COLO668 (cell line): ENCODE data around the gene FNTB.
A peak's percentile ranks its signal among the peaks of the same experiment; 100 is the strongest.

ENCODE experiments used
- DNase-seq: peaks from one replicate; lab custom pipeline; 2025; ENCODE audit not compliant: unreplicated experiment; lab: John Stamatoyannopoulos, UW

Gene FNTB

GRCh38 chr14:64953310-64953654 lies 33.4 kb upstream of the FNTB start:
- DNase-seq: no peak

- DNase-seq: no peak
Measured at GRCh38 chr14:64953661-64954060, 33.0 kb upstream of the FNTB start.

DNA sequence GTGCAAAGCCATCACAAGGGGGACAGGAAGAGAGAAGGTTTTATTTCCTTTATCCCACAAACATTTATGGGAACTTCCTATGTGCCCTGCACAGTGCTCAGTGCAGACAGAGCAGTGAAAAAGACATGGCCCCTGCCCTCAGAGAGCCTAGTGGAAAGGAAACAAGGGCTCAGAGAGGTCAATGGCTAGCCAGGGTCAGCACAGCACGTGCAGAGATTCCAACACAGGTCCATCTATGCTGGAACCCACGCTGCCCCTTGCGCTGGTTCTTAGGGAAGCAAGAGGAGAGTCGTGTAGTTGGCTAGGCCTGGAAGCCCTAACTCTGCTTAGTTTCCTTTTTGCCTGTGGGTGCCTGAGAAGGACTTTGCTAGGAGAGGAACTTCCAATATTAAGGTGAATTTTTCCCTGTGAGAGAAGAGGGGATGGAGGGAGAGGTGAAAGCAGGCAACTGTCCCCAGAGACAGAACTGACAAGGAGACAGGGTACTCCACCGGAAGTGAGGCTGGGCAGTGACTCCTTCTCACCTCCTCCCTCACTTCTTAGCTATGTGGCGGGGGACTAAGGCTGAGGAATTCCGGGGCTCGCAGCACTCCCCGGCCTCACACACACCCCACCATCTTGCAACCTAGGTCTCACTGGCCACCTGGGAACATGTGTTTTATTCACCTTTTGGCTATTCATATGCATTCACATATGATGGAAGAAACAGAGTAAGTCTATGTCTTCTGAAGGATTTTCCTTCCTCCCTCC lies 32.0 kb upstream of the FNTB start:
- DNase-seq: no peak

- peak; percentile 34 for DNase-seq
Measured at GRCh38 chr14:64955297-64955696, 31.4 kb upstream of the FNTB start.

- DNase-seq: no peak
Measured at GRCh38 chr14:64956697-64957406, 29.8 kb upstream of the FNTB start.

GRCh38 chr14:64958201-64958600 lies 28.5 kb upstream of the FNTB start:
- DNase-seq: no peak

DNA sequence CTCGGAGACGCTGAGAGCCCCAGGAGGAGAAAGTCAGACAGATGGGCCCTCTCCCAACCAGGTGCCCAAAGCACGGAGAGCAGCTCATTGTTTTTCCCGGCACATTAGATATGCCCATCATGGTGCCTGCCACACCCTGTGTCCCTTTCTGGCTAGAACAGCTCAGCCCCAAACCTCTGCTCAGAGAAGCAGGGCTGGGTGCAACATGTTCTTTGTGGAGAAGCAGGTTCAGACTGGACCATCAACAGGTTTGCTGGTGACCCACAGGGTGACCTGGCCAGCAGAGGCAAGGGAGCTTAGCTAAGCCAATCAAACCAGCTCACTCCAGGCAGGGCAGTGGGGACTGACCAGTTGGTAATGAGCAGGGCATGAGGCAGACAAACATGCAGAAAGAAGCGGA lies 28.0 kb upstream of the FNTB start:
- DNase-seq: no peak

DNA sequence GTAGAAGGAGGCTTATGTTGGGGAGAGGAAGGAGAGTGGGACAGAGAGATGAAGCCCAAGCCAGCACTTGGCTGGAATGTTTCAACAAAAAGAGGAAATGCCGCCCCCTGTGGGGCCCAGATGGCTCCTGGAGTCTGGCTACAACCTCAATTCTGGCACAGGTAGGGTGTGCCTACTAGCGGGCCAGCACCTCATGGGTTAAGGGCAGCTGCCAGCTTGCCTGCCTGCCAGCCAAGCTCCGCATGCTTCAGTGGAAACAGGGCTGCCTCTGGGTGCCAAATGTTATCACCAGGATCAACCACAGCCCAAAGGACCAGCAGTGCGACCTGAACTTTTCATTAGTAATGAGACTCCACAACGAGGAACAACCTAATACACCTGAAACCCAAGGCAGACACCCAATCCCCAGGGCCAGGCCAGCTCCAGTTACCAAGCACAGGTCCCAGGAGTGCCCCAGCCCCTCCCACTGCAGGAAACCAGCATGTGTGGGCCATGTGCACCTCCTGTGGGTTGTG lies 25.9 kb upstream of the FNTB start:
- peak; percentile 58 for DNase-seq

GRCh38 chr14:64963611-64964010 lies 23.1 kb upstream of the FNTB start:
- DNase-seq: no peak

GRCh38 chr14:64965356-64966000 lies 21.2 kb upstream of the FNTB start:
- DNase-seq: no peak

- no peak for DNase-seq
Measured at GRCh38 chr14:64966976-64967375, 19.7 kb upstream of the FNTB start.

DNA sequence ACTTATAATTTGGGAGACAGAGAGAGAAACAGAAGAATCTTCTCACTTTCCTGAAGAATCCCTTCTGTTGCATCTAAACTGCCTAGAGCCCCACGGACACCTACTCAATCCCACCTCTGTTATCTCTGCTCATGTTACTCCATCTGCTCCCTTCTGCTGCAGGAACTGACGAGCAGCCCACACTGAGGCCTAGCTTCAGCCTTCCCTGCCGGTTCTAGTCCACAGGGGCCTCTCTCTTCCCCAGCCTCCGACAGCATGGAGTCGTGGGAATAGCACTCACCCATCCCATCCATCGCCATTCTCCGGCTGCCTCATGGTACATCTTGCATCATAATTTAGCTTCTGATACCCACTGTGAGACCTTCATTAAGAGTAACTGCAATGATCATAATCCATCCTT lies 18.5 kb upstream of the FNTB start:
- DNase-seq: no peak

DNA sequence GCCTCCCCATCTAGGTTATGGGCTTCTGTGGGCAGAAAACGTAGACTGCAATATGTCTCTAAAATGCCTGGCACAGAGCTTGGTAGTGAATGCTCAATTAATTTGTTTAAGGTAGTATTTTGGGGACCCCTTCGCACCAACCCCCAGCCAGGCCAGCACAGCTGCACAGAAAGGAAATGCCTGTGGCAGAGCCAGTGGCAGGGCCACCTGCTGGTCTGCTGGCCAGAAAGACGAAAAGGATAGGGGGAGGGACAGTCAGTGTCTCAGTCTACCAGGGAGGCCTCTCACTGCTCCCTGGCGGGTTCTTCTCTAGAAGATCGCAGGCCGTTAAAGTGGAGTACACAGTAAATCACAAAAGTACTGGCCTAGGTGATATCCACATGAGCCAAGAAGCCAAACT lies 18.0 kb upstream of the FNTB start:
- peak; percentile 21 for DNase-seq

DNA sequence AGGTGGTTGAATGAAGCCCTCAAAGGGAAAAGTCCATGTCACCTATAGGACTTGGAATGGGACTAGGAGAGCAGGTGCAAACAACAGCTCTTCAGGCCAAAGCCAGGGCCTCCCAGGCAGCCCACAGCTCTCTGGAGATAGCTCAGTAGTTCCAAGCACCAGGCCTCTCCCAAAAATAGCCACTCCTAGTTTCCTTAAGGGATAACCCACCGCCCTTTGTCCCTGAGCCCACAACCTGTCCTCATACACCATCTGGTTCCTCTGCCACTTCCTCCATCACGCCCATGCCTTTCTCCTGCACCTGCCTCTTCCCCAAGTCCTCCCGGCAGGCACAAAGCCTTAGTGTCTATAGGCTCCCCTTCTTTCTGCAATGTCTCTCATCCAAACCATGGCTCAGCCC lies 16.7 kb upstream of the FNTB start:
- DNase-seq: peak; percentile 38

DNA sequence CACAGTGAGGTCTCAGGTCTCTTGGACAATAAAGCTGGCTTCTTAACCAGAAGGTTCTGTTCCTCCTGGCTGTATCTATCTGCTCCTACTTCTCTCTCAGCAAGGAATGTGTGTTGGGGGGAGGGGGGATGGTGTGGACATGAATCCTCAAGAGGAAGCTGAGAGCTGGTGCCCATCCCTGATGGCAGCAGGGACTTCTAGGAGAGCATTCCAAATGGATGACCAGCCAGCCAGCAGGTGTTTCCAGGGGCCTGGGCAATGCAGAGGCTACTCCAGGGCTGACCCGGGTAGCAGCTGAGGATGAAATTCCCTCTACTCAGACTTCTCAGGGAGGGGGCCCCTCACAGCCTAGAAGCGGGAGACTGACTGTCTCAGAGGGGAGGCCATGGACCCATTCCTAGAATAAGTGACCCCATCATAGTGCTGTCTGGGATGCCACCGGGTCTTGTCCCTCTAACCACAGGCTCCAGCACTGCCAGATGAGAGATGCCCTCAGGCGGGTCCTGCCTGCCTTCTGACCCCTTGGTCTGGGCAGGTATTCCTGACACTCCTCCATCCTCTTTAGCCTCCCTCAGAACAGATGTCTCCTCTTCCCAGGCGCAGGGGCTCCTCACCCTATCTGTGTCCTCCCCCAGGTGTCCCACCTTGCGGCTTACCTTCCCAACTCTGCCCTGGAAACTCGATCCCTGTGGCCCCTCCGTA lies 15.8 kb upstream of the FNTB start:
- DNase-seq: peak; percentile 47

DNA sequence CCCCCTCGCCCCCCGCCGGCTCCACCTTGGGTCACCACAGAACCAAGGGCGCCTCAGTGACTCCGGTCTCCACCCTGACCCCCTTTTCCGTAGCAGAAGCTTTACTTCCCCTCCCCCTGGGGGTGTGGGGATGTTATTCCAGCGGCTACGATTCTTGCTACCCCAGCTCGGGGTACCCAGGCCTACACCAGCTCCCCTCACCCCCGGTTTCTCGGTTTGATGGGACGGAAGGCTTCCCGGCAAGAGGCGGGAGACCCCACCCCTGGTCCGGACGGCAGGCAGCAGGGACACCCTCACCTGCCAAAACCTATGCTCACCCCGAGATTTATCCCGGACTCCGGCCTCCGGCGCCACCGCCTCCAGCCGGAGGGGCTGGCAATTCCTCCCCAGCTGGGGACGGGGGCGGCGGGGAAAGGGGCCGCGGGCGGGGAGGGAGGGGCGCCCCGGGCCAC lies 15.2 kb upstream of the FNTB start:
- DNase-seq: no peak

DNA sequence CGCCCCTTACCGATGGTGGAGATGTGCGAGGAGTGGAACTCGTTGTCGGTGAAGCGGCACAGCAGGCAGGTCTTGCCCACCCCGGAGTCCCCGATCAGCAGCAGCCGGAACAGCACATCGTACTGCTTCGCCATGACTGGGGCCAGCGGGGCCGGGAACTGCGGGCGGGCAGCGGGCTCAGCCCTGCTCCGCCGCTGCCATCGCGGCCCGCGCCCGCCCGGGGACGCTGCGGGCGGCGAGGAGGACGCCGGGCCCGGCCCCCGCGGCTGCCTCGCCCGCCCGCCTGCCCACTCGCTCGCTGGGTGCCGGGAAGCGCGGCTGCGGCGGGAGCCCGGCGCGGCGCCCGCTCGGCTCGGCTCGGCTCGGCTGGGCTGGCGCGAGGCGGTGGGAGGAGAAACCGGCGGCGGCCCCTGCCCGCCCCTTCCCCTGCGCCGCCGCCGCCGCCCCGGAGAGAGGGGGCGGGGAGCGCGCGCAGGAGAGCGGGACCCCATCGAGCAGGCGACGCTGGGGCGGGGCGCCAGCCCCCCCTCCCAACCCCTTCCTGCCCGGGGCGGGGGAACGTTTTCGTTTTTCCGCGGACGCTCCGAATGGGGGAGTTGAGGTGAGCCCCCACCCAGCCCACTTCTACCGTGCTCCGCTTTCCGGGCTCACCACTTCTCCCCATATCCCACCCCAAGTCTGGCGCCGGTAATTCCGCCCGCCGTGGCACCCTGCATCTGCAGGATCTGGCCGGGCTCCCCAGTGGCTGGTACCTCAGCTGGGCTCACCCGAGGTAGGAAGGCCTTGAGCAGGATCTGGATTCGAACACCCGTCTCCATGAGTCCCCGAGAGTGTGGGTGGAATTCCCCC lies 14.5 kb upstream of the FNTB start, which contains the start of gene RAB15:
RAB15 (minus strand) TSS at position 394 of the 849 bp plus-strand sequence; CDS start at position 134, 260 bp downstream.
- DNase-seq: peak; percentile 76

- no peak for DNase-seq
Measured at GRCh38 chr14:64973026-64973442, 13.7 kb upstream of the FNTB start.

DNA sequence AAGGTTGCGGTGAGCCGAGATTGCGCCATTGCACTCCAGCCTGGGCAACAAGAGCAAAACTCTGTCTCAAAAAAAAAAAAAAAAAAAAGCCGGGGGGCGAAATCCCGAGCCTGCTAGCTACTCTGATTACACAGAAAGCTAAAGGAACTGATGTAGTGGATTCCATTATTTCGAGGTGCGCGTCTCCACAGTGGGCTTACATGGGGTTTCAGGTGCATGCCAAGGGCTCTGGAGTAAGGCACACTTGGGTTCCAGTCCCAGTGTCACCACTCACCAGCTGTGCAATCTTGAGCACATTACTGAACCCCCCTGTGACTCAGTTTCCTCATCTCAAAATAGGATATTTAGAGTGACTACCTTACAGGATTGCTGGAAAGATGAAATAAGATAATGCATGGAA lies 12.9 kb upstream of the FNTB start:
- no peak for DNase-seq

DNA sequence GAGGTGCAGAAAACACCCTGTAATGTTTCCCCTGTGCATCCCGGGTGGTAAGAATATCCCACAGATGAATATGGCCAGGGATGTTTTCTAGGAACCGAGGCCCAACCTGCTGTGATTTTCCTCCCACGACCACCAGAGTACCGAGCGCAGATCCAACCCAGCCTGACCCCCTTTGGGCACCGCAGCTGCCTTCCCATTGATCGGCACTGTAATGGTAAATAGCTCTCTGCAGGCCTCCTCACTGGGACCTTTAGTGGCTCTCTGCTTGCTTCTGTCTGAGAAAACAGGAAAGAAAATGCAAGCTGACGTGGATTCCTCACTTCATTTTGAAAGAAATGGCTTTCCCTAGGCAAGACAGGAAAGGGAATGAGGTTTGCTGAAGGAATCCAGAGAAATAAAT lies 12.1 kb upstream of the FNTB start:
- DNase-seq: no peak
